Lung (tissue), 12 donors: ENCODE data around the gene MED13L. TPM values are rescaled to one million over a fixed set of nuclear protein-coding genes. Genes with fewer than 3 reads are reported as not detected.

Source experiments
- ATAC-seq: fragments of 200-7000 bp; cut with Tn5 transposase; one replicate; pipeline ENCODE4 v1.9.1; 2020; ENCODE audit warnings: moderate number of reproducible peaks; ENCODE audit not compliant: insufficient read depth, low FRiP score
- DNase-seq, 3 donors: peaks; one replicate each; pipeline ENCODE4 v3.0.0-alpha.2; 2013 to 2017
- H3K27ac ChIP-seq, 2 donors: one replicate each; pipeline ENCODE4 v1.5.1; 2013; ENCODE audit warnings: mild to moderate bottlenecking in 2 of 2, moderate library complexity in 2 of 2, control low read depth in 1 of 2, inconsistent platforms in 1 of 2, low read depth in 1 of 2, low read length in 1 of 2
- H3K27me3 ChIP-seq, 3 donors: one replicate each; pipeline ENCODE4 v1.5.1; 2013; ENCODE audit warnings: low read length in 2 of 3; ENCODE audit not compliant: control insufficient read depth in 3 of 3, insufficient read depth in 3 of 3
- H3K36me3 ChIP-seq, 4 donors: one replicate each; pipeline ENCODE4 v1.5.1; 2013; ENCODE audit warnings: low read length in 4 of 4, mild to moderate bottlenecking in 1 of 4, moderate library complexity in 1 of 4; ENCODE audit not compliant: control insufficient read depth in 4 of 4, insufficient read depth in 4 of 4
- H3K4me1 ChIP-seq, 5 donors: one replicate each; pipeline ENCODE4 v1.5.1; 2013; ENCODE audit warnings: low read length in 5 of 5, mild to moderate bottlenecking in 2 of 5, moderate library complexity in 1 of 5; ENCODE audit not compliant: control insufficient read depth in 5 of 5, insufficient read depth in 5 of 5
- H3K4me3 ChIP-seq: one replicate; pipeline ENCODE4 v1.5.1; 2013; ENCODE audit warnings: mild to moderate bottlenecking, control low read depth, moderate library complexity
- H3K9ac ChIP-seq, 2 donors: one replicate each; pipeline ENCODE4 v1.5.1; 2013; ENCODE audit warnings: low read length in 2 of 2, control low read depth in 1 of 2; ENCODE audit not compliant: insufficient read depth in 1 of 2
- H3K9me3 ChIP-seq, 4 donors: one replicate each; pipeline ENCODE4 v1.5.1; 2013; ENCODE audit warnings: low read length in 3 of 4, mild to moderate bottlenecking in 1 of 4, moderate library complexity in 1 of 4; ENCODE audit not compliant: control insufficient read depth in 4 of 4, insufficient read depth in 3 of 4
- CTCF ChIP-seq: IDR thresholded peaks from 2 replicates; pipeline ENCODE4 v1.5.1; 2012; ENCODE audit warnings: mild to moderate bottlenecking; ENCODE audit errors: control extremely low read depth, extremely low read depth
- WGBS, 2 donors: extraction: QIAGEN DNeasy Blood & Tissue Kit; methylation state at CpG; one replicate each; pipeline ENCODE4 v1.1.7; 2013; 5-methylcytosine and 5-hydroxymethylcytosine counted together
- polyA plus RNA-seq, 2 donors: library from polyadenylated mRNA; stranded (reverse); fragments of 200-250 nt; gene quantifications; one replicate each; pipeline ENCODE4 v1.2.1, GENCODE V29; 2013
- total RNA-seq, 2 donors: library from RNA; depleted of rRNA in 1 of 2; stranded (reverse); fragments of >200 nt in 1 of 2; gene quantifications; one replicate each; pipeline ENCODE4 v1.2.1, GENCODE V29; 2014 to 2021
- donor health status: control.
- donor health status: control.
- donor health status: Bipolar disorder and iron deficiency.
- donor health status: healthy.
- donor health status: DM: yes; HTN: yes; CAD: no.

The MED13L gene
- total and polyA plus RNA-seq, 4 donors = 18.2 to 329 (median 71.4) TPM

GRCh38 chr12:116012757-116013156 lies 264.7 kb downstream of the MED13L start:
- no peak for TF ChIP-seq CTCF
- Histone ChIP-seq H3K27me3 (no peaks in the 10 kb centered on the region), H3K27ac (no peak overlapping the region), H3K36me3 (peaks cover 18 to 24% (median 21%) of the 10 kb centered on the region in 4 donors), H3K4me1 (peaks cover 0 to 8% (median 2%) of the 10 kb centered on the region in 5 donors), H3K9me3 (no peaks in the 10 kb centered on the region), H3K9ac (no peak overlapping the region), H3K4me3 (no peak overlapping the region)
- 96 to 100% methylated on average over 3 of the region's 3 CpGs for WGBS, 2 donors
- DNase-seq (no peak), ATAC-seq (no peak)

GRCh38 chr12:116011217-116011616 lies 266.3 kb downstream of the MED13L start:
- H3K36me3 ChIP-seq = peaks cover 22 to 38% (median 26%) of the 10 kb centered on the region in 4 donors

GRCh38 chr12:116010467-116010866 lies 267.0 kb downstream of the MED13L start:
- H3K9ac ChIP-seq = no peak overlapping the region
- peaks cover 24 to 45% (median 29%) of the 10 kb centered on the region in 4 donors for H3K36me3 ChIP-seq
- no peak for TF ChIP-seq CTCF
- no peaks in the 10 kb centered on the region for H3K27me3 ChIP-seq
- no peak for ATAC-seq
- no peak for DNase-seq
- H3K4me3 ChIP-seq = no peak overlapping the region
- H3K27ac ChIP-seq = no peak overlapping the region
- no peaks in the 10 kb centered on the region for H3K9me3 ChIP-seq
- peaks cover 0 to 2% (median 0%) of the 10 kb centered on the region in 5 donors for H3K4me1 ChIP-seq
- WGBS, 2 donors = 92 to 97% methylated on average over 3 of the region's 3 CpGs

More at GRCh38 chr12:116011217-116011616, 266.3 kb downstream of the MED13L start:
- Histone ChIP-seq H3K27me3 (no peaks in the 10 kb centered on the region), H3K9me3 (no peaks in the 10 kb centered on the region), H3K4me3 (no peak overlapping the region), H3K27ac (no peak overlapping the region), H3K4me1 (peaks cover 0 to 5% (median 0%) of the 10 kb centered on the region in 5 donors), H3K9ac (no peak overlapping the region)
- no peak for TF ChIP-seq CTCF
- WGBS, 2 donors = 97 to 98% methylated on average over 3 of the region's 3 CpGs
- no peak for DNase-seq
- ATAC-seq = no peak

- peaks cover 22 to 45% (median 30%) of the 10 kb centered on the region in 4 donors for H3K36me3 ChIP-seq
These were observed 267.7 kb downstream of the MED13L start for GRCh38 chr12:116009805-116010204.

More at GRCh38 chr12:116009805-116010204, 267.7 kb downstream of the MED13L start:
- H3K4me3 ChIP-seq = no peak overlapping the region
- H3K9me3 ChIP-seq = no peaks in the 10 kb centered on the region
- 86 to 89% methylated on average over 4 of the region's 4 CpGs for WGBS, 2 donors
- H3K27ac ChIP-seq = no peak overlapping the region
- no peak overlapping the region for H3K9ac ChIP-seq
- no peak for DNase-seq
- no peak for ATAC-seq
- H3K27me3 ChIP-seq = no peaks in the 10 kb centered on the region
- TF ChIP-seq CTCF = no peak
- H3K4me1 ChIP-seq = no peaks in the 10 kb centered on the region
